Fibroblast of lung (primary cell): ENCODE results near the gene PLPP7. TPM values are rescaled to one million over a fixed set of nuclear protein-coding genes. Genes with fewer than 3 reads are reported as not detected.

Experiments
- DNase-seq, 2 donors: peaks; one replicate each; pipeline versions ENCODE4 v3.0.0 to v3.0.0-alpha.2; 2010; ENCODE audit warnings: low read depth in 2 of 2
- H2AFZ ChIP-seq: 2 replicates; pipeline ENCODE4 v1.5.1; 2012; ENCODE audit warnings: low read length, control low read depth, inconsistent platforms
- H3K27ac ChIP-seq: 2 replicates; pipeline ENCODE4 v1.5.1; 2011; ENCODE audit warnings: low read length, control low read depth; ENCODE audit not compliant: insufficient read depth
- H3K27me3 ChIP-seq: 2 replicates; pipeline ENCODE4 v1.5.1; 2011; ENCODE audit warnings: mild to moderate bottlenecking, low read length; ENCODE audit not compliant: control insufficient read depth, insufficient read depth
- H3K36me3 ChIP-seq: 2 replicates; pipeline ENCODE4 v1.5.1; 2011; ENCODE audit warnings: low read length; ENCODE audit not compliant: control insufficient read depth, insufficient read depth
- H3K4me1 ChIP-seq: 2 replicates; pipeline ENCODE4 v1.5.1; 2011; ENCODE audit warnings: low read length; ENCODE audit not compliant: control insufficient read depth, insufficient read depth; ENCODE audit errors: extremely low read depth
- H3K4me2 ChIP-seq: 2 replicates; pipeline ENCODE4 v1.5.1; 2011; ENCODE audit warnings: low read length, control low read depth; ENCODE audit not compliant: insufficient read depth; ENCODE audit errors: extremely low read depth
- H3K4me3 ChIP-seq, 4 experiments: fragments of 200-600 bp in 1 of 4; sonication (generic) in 1 of 4; replicated peaks in 1 of 4; 2 replicates each; pipeline ENCODE4 v1.5.1; 2011 to 2016; ENCODE audit warnings: low read length in 4 of 4, low read depth in 3 of 4, mild to moderate bottlenecking in 3 of 4, control low read depth in 2 of 4, inconsistent platforms in 1 of 4, mixed read lengths in 1 of 4; ENCODE audit not compliant: insufficient read depth in 1 of 4; ENCODE audit errors: control extremely low read depth in 1 of 4
- H3K79me2 ChIP-seq: 2 replicates; pipeline ENCODE4 v1.5.1; 2012; ENCODE audit warnings: mild to moderate bottlenecking, low read length, inconsistent platforms; ENCODE audit not compliant: control insufficient read depth, insufficient read depth
- H3K9ac ChIP-seq: 2 replicates; pipeline ENCODE4 v1.5.1; 2011; ENCODE audit warnings: mild to moderate bottlenecking, low read length, control low read depth; ENCODE audit not compliant: insufficient read depth
- H3K9me3 ChIP-seq: 2 replicates; pipeline ENCODE4 v1.5.1; 2012; ENCODE audit warnings: low read depth, low read length; ENCODE audit not compliant: control insufficient read depth, insufficient read depth
- H4K20me1 ChIP-seq: 2 replicates; pipeline ENCODE4 v1.5.1; 2011; ENCODE audit warnings: low read length; ENCODE audit not compliant: control insufficient read depth, insufficient read depth; ENCODE audit errors: extremely low read depth
- EZH2 ChIP-seq: IDR thresholded peaks from 2 replicates; pipeline ENCODE4 v1.5.1; 2012; ENCODE audit warnings: low read length, control low read depth, mild to moderate bottlenecking; ENCODE audit errors: missing control alignments
- polyA plus RNA-seq, 2 donors: library from polyadenylated mRNA; depleted of rRNA in 1 of 2; stranded (reverse) in 1 of 2; unstranded in 1 of 2; fragments of >200 nt; gene quantifications; 2 replicates each; pipeline ENCODE4 v1.2.1, GENCODE V29; 2011 to 2012; ENCODE audit warnings: missing spikeins in 1 of 2
- total RNA-seq: library from RNA; depleted of rRNA; stranded (reverse); fragments of >200 nt; gene quantifications from 2 replicates; pipeline ENCODE4 v1.2.1, GENCODE V29; 2014
- TF ChIP-seq, protein P1 (sequence below), 2 donors: IDR thresholded peaks in 1 of 2; conservative IDR thresholded peaks in 1 of 2; 1 replicate in 1 of 2; 2 replicates in 1 of 2; pipeline ENCODE4 v1.5.1; 2011 to 2012; ENCODE audit warnings: low read length in 2 of 2, control low read depth in 1 of 2, inconsistent platforms in 1 of 2, low read depth in 1 of 2, mild to moderate bottlenecking in 1 of 2

Gene PLPP7
- total and polyA plus RNA-seq, 2 donors (not counting 1 experiment from before 2014, with no cell fraction given): 3.0 to 9.4 TPM

DNA sequence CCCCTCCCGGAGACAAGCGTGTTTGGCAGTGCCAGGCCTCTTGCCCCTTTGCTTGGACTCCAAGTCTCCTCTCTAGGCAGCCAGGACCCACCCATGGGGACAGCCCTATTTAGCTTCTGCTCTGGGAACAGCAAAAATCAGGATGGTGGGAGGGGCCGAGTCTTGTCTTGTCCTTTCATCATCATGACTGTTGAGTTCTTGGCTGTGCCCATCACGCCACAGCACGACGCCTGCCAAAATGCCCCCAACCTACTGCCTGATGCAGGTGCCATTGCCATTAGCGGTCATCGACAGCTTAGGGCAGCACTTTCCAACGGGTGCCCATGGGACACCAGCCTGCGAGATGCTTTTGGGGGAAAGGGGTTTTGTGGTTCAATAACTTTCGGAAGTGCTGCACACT, 18.9 kb downstream of the PLPP7 start:
- H3K4me2 ChIP-seq: no peak overlapping the region
- no peak overlapping the region for H2AFZ ChIP-seq

DNA sequence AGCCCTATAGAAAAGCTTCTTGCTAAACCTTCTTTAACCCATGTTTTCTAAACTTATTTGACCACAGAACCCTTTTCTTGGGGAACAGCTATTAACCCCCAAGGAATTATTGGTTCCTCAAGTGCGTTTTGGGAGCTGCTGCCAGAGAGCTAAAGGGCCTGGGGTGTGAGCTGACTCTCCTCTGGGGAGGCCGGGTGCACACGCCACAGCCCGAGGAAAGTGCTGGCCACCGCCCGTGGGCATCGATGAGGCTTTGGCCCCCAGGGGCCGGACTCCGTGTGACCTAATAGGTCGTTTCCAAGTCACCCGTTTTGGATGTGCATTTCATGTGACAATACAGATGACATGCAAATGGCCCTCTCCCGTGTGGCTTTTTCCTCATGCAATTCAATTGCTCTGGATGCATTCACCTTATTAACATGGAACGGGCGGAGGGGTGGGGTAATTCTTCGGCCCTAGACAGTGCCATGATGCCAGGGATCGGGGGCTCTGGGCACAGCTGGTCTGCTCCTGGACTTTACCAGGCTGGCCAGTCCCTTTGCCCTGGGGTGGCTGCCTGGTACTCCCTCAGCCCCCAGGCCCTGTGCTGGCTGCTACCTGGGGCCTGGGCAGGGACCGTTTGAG, 19.5 kb downstream of the PLPP7 start:
- H3K27me3 ChIP-seq: no peaks in the 10 kb centered on the region
- no peak overlapping the region for H3K4me2 ChIP-seq
- H3K4me1 ChIP-seq: no peaks in the 10 kb centered on the region
- no peak for TF ChIP-seq EZH2
- TF ChIP-seq, protein P1, sequence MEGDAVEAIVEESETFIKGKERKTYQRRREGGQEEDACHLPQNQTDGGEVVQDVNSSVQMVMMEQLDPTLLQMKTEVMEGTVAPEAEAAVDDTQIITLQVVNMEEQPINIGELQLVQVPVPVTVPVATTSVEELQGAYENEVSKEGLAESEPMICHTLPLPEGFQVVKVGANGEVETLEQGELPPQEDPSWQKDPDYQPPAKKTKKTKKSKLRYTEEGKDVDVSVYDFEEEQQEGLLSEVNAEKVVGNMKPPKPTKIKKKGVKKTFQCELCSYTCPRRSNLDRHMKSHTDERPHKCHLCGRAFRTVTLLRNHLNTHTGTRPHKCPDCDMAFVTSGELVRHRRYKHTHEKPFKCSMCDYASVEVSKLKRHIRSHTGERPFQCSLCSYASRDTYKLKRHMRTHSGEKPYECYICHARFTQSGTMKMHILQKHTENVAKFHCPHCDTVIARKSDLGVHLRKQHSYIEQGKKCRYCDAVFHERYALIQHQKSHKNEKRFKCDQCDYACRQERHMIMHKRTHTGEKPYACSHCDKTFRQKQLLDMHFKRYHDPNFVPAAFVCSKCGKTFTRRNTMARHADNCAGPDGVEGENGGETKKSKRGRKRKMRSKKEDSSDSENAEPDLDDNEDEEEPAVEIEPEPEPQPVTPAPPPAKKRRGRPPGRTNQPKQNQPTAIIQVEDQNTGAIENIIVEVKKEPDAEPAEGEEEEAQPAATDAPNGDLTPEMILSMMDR (conservative IDR thresholded peaks at IDR 0.05 in 1 of 2, IDR thresholded peaks at IDR 0.05 in 1 of 2; ENCODE audit: low read depth in 1 of 2, low read length in 2 of 2): no peak
- no peak for DNase-seq
- H3K36me3 ChIP-seq: no peaks in the 10 kb centered on the region
- H3K27ac ChIP-seq: no peak overlapping the region
- no peaks in the 10 kb centered on the region for H3K79me2 ChIP-seq
- no peaks in the 10 kb centered on the region for H3K9me3 ChIP-seq
- no peak overlapping the region for H3K9ac ChIP-seq
- no peak overlapping the region for H2AFZ ChIP-seq
- no peaks in the 10 kb centered on the region for H4K20me1 ChIP-seq
- no peak overlapping the region for H3K4me3 ChIP-seq

More for the DNA sequence above, 18.9 kb downstream of the PLPP7 start:
- Histone ChIP-seq H4K20me1 (no peaks in the 10 kb centered on the region), H3K27ac (no peak overlapping the region), H3K79me2 (no peaks in the 10 kb centered on the region), H3K4me1 (no peaks in the 10 kb centered on the region), H3K4me3 (no peak overlapping the region), H3K27me3 (no peaks in the 10 kb centered on the region), H3K36me3 (no peaks in the 10 kb centered on the region), H3K9me3 (no peaks in the 10 kb centered on the region), H3K9ac (no peak overlapping the region)
- no peak for DNase-seq
- no peak for TF ChIP-seq EZH2
- TF ChIP-seq, protein P1 (conservative IDR thresholded peaks at IDR 0.05 in 1 of 2, IDR thresholded peaks at IDR 0.05 in 1 of 2; ENCODE audit: low read depth in 1 of 2, low read length in 2 of 2): no peak

DNA sequence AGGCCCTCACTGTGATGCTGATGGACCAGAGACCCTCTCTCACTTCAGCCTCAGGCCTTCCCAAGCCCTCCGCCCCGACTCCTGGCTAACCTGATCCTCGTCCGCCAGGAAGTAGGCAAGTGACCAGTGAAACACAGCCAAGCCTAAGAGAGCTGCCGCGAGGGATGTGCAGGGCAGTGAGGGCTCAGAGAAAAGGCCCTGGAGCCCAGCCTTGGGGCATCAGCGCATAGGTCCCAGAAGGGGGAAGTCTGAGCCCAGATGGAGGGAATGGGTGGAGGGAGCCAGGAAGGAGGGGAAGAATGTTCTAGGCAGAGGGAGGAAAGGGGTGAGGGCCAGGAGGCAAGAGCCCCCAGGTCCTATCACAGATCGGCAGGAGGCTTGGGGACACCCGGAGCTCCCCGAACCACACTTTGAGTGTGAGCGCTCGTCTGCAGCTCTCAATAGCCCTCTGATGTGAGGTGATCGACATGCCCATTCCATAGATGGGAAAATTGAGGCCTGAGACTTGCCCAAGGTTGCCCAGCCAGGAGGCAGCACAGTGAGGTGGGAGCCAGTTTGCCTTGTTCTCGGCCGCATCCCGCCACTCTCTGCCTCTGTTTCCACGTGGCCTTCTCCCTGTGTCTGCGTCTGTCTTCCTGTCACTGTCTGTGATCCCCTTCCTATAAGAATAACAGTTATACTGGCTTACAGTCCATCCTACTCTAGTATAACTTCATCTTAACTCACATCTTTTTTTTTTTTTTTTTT, 20.2 kb downstream of the PLPP7 start:
- Histone ChIP-seq H3K27ac (no peak overlapping the region), H2AFZ (no peak overlapping the region), H3K4me2 (no peak overlapping the region), H3K36me3 (no peaks in the 10 kb centered on the region), H3K9ac (no peak overlapping the region), H4K20me1 (no peaks in the 10 kb centered on the region), H3K4me1 (no peaks in the 10 kb centered on the region), H3K27me3 (no peaks in the 10 kb centered on the region), H3K4me3 (no peak overlapping the region), H3K9me3 (no peaks in the 10 kb centered on the region), H3K79me2 (no peaks in the 10 kb centered on the region)
- TF ChIP-seq, protein P1 (conservative IDR thresholded peaks at IDR 0.05 in 1 of 2, IDR thresholded peaks at IDR 0.05 in 1 of 2; ENCODE audit: low read depth in 1 of 2, low read length in 2 of 2): no peak
- TF ChIP-seq EZH2: no peak
- no peak for DNase-seq
